Esophagus squamous epithelium (tissue), 5 donors: ENCODE results near the gene MTG2. TPM values are rescaled to one million over a fixed set of nuclear protein-coding genes. Genes with fewer than 3 reads are reported as not detected.

Experiments used
- DNase-seq: peaks from one replicate; lab custom pipeline; 2025; lab: John Stamatoyannopoulos, UW
- H3K27ac ChIP-seq, 4 donors: fragments of 200-600 bp; sonication (generic); one replicate each; pipeline ENCODE4 v1.5.1; 2016 to 2019; ENCODE audit warnings: mild to moderate bottlenecking in 1 of 4
- H3K27me3 ChIP-seq, 4 donors: fragments of 200-600 bp; sonication (generic); 1 replicate in 3 of 4; 2 replicates in 1 of 4; pipeline versions ENCODE4 v1.5.1 to v1.6.0; 2017 to 2021; ENCODE audit warnings: antibody characterized with exemption in 1 of 4
- H3K36me3 ChIP-seq, 3 donors: fragments of 200-600 bp; sonication (generic); one replicate each; pipeline ENCODE4 v1.5.1; 2016 to 2019
- H3K4me1 ChIP-seq, 3 donors: fragments of 200-600 bp; sonication (generic); one replicate each; pipeline ENCODE4 v1.5.1; 2017 to 2019
- H3K4me3 ChIP-seq, 4 donors: fragments of 200-600 bp; sonication (generic); 1 replicate in 3 of 4; 2 replicates in 1 of 4; pipeline ENCODE4 v1.5.1; 2016 to 2019; ENCODE audit warnings: mild to moderate bottlenecking in 2 of 4, moderate library complexity in 1 of 4
- H3K9me3 ChIP-seq, 3 donors: fragments of 200-600 bp; sonication (generic); one replicate each; pipeline ENCODE4 v1.5.1; 2016 to 2019
- CTCF ChIP-seq, 6 experiments: fragments of 450-650 bp in 4 of 6; fragments of 200-600 bp in 2 of 6; sonication (generic) in 2 of 6; IDR thresholded peaks; one replicate each; pipeline ENCODE4 v1.5.1; 2016 to 2019; ENCODE audit warnings: antibody characterized with exemption in 6 of 6, mild to moderate bottlenecking in 4 of 6, moderate library complexity in 4 of 6
- POLR2A ChIP-seq, 4 donors: fragments of 450-650 bp; IDR thresholded peaks; one replicate each; pipeline ENCODE4 v1.6.1; 2017; ENCODE audit warnings: antibody characterized with exemption in 4 of 4, mild to moderate bottlenecking in 4 of 4, moderate library complexity in 3 of 4
- WGBS, 2 donors: methylation state at CpG; one replicate each; pipeline ENCODE4 v1.1.5; 2018; 5-methylcytosine and 5-hydroxymethylcytosine counted together
- intact Hi-C: fragments of 100-400 bp; cut with DNase I; formaldehyde crosslinking; loops from one replicate; pipeline ENCODE4 v1.15.0; 2022
- total RNA-seq, 4 donors: library from RNA; depleted of rRNA; stranded (reverse); fragments of >200 nt; gene quantifications; one replicate each; pipeline ENCODE4 v1.1.0, GENCODE V29; 2016
- donor health status: DM: yes; HTN: yes; CAD: no.

The MTG2 gene
- total RNA-seq, 4 donors from 2014 or later, result 17.4 to 25.5 (median 21.7) TPM

GRCh38 chr20:62142252-62143080, 40.4 kb upstream of the MTG2 start:
- TF ChIP-seq POLR2A (IDR thresholded peaks at IDR 0.05) (no peak), CTCF (IDR thresholded peaks at IDR 0.05) (no peak)
- DNase-seq, result no peak
- H3K36me3 ChIP-seq, result peaks cover 24 to 32% (median 24%) of the 10 kb centered on the region in 3 donors
- peak overlapping the region; percentile 60 to 99 (median 84) for H3K4me3 ChIP-seq
- WGBS, 2 donors, result 0 to 2% methylated on average over 6 to 21 of the region's 71 CpGs
- no peaks in the 10 kb centered on the region for H3K9me3 ChIP-seq
- peaks cover 24 to 61% (median 26%) of the 10 kb centered on the region in 3 donors for H3K4me1 ChIP-seq
- H3K27me3 ChIP-seq, result no peaks in the 10 kb centered on the region
- peak overlapping the region; percentile 92 to 100 (median 99) for H3K27ac ChIP-seq
- intact Hi-C loops, result no loop called here

- peaks cover 24 to 68% (median 27%) of the 10 kb centered on the region in 3 donors for H3K4me1 ChIP-seq
- peak within 1 kb of the TSS; percentile 60 to 99 (median 84) for H3K4me3 ChIP-seq
- no CpG with 5 or more reads among the region's 148 CpGs for WGBS, 2 donors
- peaks cover 17 to 23% (median 19%) of the 10 kb centered on the region in 3 donors for H3K36me3 ChIP-seq
- TF ChIP-seq CTCF (IDR thresholded peaks at IDR 0.05) (no peak), POLR2A (IDR thresholded peaks at IDR 0.05) (peak in 3 of 4 donors; percentile 81 to 97 (median 96))
- no peaks in the 10 kb centered on the region for H3K9me3 ChIP-seq
- no peak for DNase-seq
- H3K27ac ChIP-seq, result peak within 1 kb of the TSS; percentile 92 to 100 (median 99)
- H3K27me3 ChIP-seq, result no peaks in the 10 kb centered on the region
- intact Hi-C loops, result no loop called here
Measured at GRCh38 chr20:62143081-62143956, 39.5 kb upstream of the MTG2 start, which contains the start of the genes PSMA7 and SS18L1. PSMA7 (minus strand) TSS chr20:62143394; CDS start chr20:62143303, 91 bp downstream. SS18L1 (plus strand) TSS chr20:62143769; CDS start chr20:62143821, 52 bp downstream.

- H3K27me3 ChIP-seq, result no peaks in the 10 kb centered on the region
- intact Hi-C loops, result no loop called here
- WGBS, 2 donors, result 1% methylated on average over 14 to 19 of the region's 104 CpGs
Measured at GRCh38 chr20:62143957-62144825, 38.6 kb upstream of the MTG2 start.

GRCh38 chr20:62145688-62146018, 37.2 kb upstream of the MTG2 start:
- Histone ChIP-seq H3K4me3 (no peak overlapping the region), H3K27ac (no peak overlapping the region), H3K9me3 (no peaks in the 10 kb centered on the region), H3K27me3 (no peaks in the 10 kb centered on the region), H3K36me3 (no peaks in the 10 kb centered on the region), H3K4me1 (peaks cover 39 to 81% (median 45%) of the 10 kb centered on the region in 3 donors)
- intact Hi-C loops, result no loop called here
- 91% methylated on average over 7 of the region's 7 CpGs for WGBS, 2 donors
- DNase-seq, result no peak
- TF ChIP-seq CTCF (IDR thresholded peaks at IDR 0.05) (no peak), POLR2A (IDR thresholded peaks at IDR 0.05) (no peak)

More at GRCh38 chr20:62143957-62144825, 38.6 kb upstream of the MTG2 start:
- peaks cover 32 to 77% (median 35%) of the 10 kb centered on the region in 3 donors for H3K4me1 ChIP-seq
- peak overlapping the region; percentile 60 to 99 (median 84) for H3K4me3 ChIP-seq
- H3K9me3 ChIP-seq, result no peaks in the 10 kb centered on the region
- DNase-seq, result no peak
- peak overlapping the region; percentile 92 to 100 (median 99) for H3K27ac ChIP-seq
- TF ChIP-seq CTCF (IDR thresholded peaks at IDR 0.05) (peak in 1 of 6 experiments; percentile 6), POLR2A (IDR thresholded peaks at IDR 0.05) (peak in 2 of 4 donors; percentile 20 to 46)
- peaks cover 8 to 14% (median 10%) of the 10 kb centered on the region in 3 donors for H3K36me3 ChIP-seq
